Measurements from ENCODE around the gene CGRRF1.

Gene CGRRF1

GRCh38 chr14:54582334-54582733, 72.6 kb downstream of the CGRRF1 start:
- Histone ChIP-seq H3K36me3 (ENCODE audit: insufficient read depth, low read length) (no peaks in the 10 kb centered on the region), H3K79me2 (ENCODE audit: insufficient read depth, low read length) (no peaks in the 10 kb centered on the region), H3F3A (ENCODE audit: insufficient read depth, low read length) (no peaks in the 10 kb centered on the region), H2AFZ (ENCODE audit: low read length) (no peak overlapping the region), H3K9ac (ENCODE audit: low read length) (no peak overlapping the region), H3K9me3 (ENCODE audit: low read length) (no peaks in the 10 kb centered on the region), H3K27ac (ENCODE audit: low read depth, low read length, poor library complexity, severe bottlenecking) (no peak overlapping the region), H3K9me2 (ENCODE audit: low read depth, low read length) (no peaks in the 10 kb centered on the region), H3K4me3 (ENCODE audit: low read depth, low read length, poor library complexity, severe bottlenecking) (no peak overlapping the region), H4K20me1 (ENCODE audit: insufficient read depth, low read length) (no peaks in the 10 kb centered on the region), H3K4me1 (ENCODE audit: insufficient read depth, low read length, severe bottlenecking) (no peaks in the 10 kb centered on the region), H3K4me2 (ENCODE audit: low read length) (no peak overlapping the region), H3K27me3 (ENCODE audit: insufficient read depth, low read length) (no peaks in the 10 kb centered on the region)
- TF ChIP-seq EZH2 (IDR thresholded peaks at IDR 0.05; ENCODE audit: borderline replicate concordance, low read length) (no peak), CTCF (IDR thresholded peaks at IDR 0.05; ENCODE audit: low read length) (no peak)

- H3K4me2 ChIP-seq (ENCODE audit: low read length), result no peak overlapping the region
- H2AFZ ChIP-seq (ENCODE audit: low read length), result no peak overlapping the region
- no peaks in the 10 kb centered on the region for H4K20me1 ChIP-seq (ENCODE audit: insufficient read depth, low read length)
- H3K4me3 ChIP-seq (ENCODE audit: low read depth, low read length, poor library complexity, severe bottlenecking), result no peak overlapping the region
- H3K9me2 ChIP-seq (ENCODE audit: low read depth, low read length), result no peaks in the 10 kb centered on the region
- H3K9ac ChIP-seq (ENCODE audit: low read length), result no peak overlapping the region
- TF ChIP-seq EZH2 (IDR thresholded peaks at IDR 0.05; ENCODE audit: borderline replicate concordance, low read length) (no peak), CTCF (IDR thresholded peaks at IDR 0.05; ENCODE audit: low read length) (no peak)
- H3K4me1 ChIP-seq (ENCODE audit: insufficient read depth, low read length, severe bottlenecking), result no peaks in the 10 kb centered on the region
- no peaks in the 10 kb centered on the region for H3F3A ChIP-seq (ENCODE audit: insufficient read depth, low read length)
- no peaks in the 10 kb centered on the region for H3K9me3 ChIP-seq (ENCODE audit: low read length)
- no peaks in the 10 kb centered on the region for H3K79me2 ChIP-seq (ENCODE audit: insufficient read depth, low read length)
- H3K27me3 ChIP-seq (ENCODE audit: insufficient read depth, low read length), result no peaks in the 10 kb centered on the region
- H3K36me3 ChIP-seq (ENCODE audit: insufficient read depth, low read length), result no peaks in the 10 kb centered on the region
- H3K27ac ChIP-seq (ENCODE audit: low read depth, low read length, poor library complexity, severe bottlenecking), result no peak overlapping the region
Measured at GRCh38 chr14:54584097-54584496, 74.4 kb downstream of the CGRRF1 start.

DNA sequence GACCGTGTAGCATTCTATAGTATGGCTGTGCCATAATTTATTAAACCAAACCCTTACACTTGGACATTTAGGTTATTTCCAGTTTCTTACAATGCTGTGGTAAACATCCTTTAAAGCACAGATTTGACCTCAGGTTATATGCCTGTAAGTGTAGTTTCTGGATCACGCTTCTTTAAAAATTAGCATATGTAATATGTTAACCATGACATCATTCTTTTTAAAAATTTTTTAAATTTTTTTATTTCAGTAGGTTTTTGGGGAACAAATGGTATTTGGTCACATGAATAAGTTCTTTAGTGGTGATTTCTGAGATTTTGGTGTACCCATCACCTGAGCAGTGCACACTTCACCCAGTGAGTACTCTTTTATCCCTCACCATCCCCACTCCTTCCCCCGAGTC, 75.5 kb downstream of the CGRRF1 start:
- Histone ChIP-seq H4K20me1 (ENCODE audit: insufficient read depth, low read length) (no peaks in the 10 kb centered on the region), H3K4me1 (ENCODE audit: insufficient read depth, low read length, severe bottlenecking) (no peaks in the 10 kb centered on the region), H3K9me2 (ENCODE audit: low read depth, low read length) (no peaks in the 10 kb centered on the region), H3K27ac (ENCODE audit: low read depth, low read length, poor library complexity, severe bottlenecking) (no peak overlapping the region), H3K36me3 (ENCODE audit: insufficient read depth, low read length) (no peaks in the 10 kb centered on the region), H3K4me2 (ENCODE audit: low read length) (no peak overlapping the region), H3F3A (ENCODE audit: insufficient read depth, low read length) (no peaks in the 10 kb centered on the region), H3K9me3 (ENCODE audit: low read length) (no peaks in the 10 kb centered on the region), H3K79me2 (ENCODE audit: insufficient read depth, low read length) (no peaks in the 10 kb centered on the region), H2AFZ (ENCODE audit: low read length) (no peak overlapping the region), H3K9ac (ENCODE audit: low read length) (no peak overlapping the region), H3K27me3 (ENCODE audit: insufficient read depth, low read length) (no peaks in the 10 kb centered on the region), H3K4me3 (ENCODE audit: low read depth, low read length, poor library complexity, severe bottlenecking) (no peak overlapping the region)
- TF ChIP-seq EZH2 (IDR thresholded peaks at IDR 0.05; ENCODE audit: borderline replicate concordance, low read length) (no peak), CTCF (IDR thresholded peaks at IDR 0.05; ENCODE audit: low read length) (no peak)

Measured in OCI-LY1 (cell line).